H1 (cell line): Measurements from ENCODE around the gene PLCB2. TPM values are rescaled to one million over a fixed set of nuclear protein-coding genes. Genes with fewer than 3 reads are reported as not detected.

Source experiments
- BRCA1 ChIP-seq: IDR thresholded peaks from 2 replicates; pipeline ENCODE4 v1.6.1; 2012; ENCODE audit warnings: low read depth, low read length, improper control_type of control experiment
- CHD1 ChIP-seq: IDR thresholded peaks from 2 replicates; pipeline ENCODE4 v1.6.1; 2012; ENCODE audit warnings: low read depth, low read length, improper control_type of control experiment
- CHD7 ChIP-seq: fragments of 300-600 bp; sonication (generic); IDR thresholded peaks from 2 replicates; pipeline ENCODE4 v1.7.1; 2012; ENCODE audit warnings: low read length, moderate library complexity, mild to moderate bottlenecking, inconsistent platforms; ENCODE audit not compliant: insufficient replicate concordance
- E2F6 ChIP-seq: IDR thresholded peaks from 2 replicates; pipeline ENCODE4 v1.6.1; 2012; ENCODE audit warnings: inconsistent platforms
- FOSL1 ChIP-seq: IDR thresholded peaks from 2 replicates; pipeline ENCODE4 v1.6.1; 2011; ENCODE audit warnings: mild to moderate bottlenecking, low read depth, low read length, moderate library complexity; ENCODE audit not compliant: insufficient read depth
- RNF2 ChIP-seq: fragments of 200-900, 300-1000 bp; sonication (generic); IDR thresholded peaks from 2 replicates; pipeline ENCODE4 v1.7.1; 2016; ENCODE audit warnings: borderline replicate concordance, low read depth, mild to moderate bottlenecking, antibody characterized with exemption, low read length; ENCODE audit not compliant: poor library complexity, severe bottlenecking; ENCODE audit errors: missing control alignments
- SP2 ChIP-seq: IDR thresholded peaks from 2 replicates; pipeline ENCODE4 v1.6.1; 2012; ENCODE audit warnings: mild to moderate bottlenecking, low read length, inconsistent platforms
- polyA plus RNA-seq, 7 experiments: library from polyadenylated mRNA; depleted of rRNA in 3 of 7; stranded (reverse) in 5 of 7; unstranded in 2 of 7; fragments of >200 nt in 5 of 7; fragments of 200-250 nt in 2 of 7; gene quantifications; 1 replicate in 5 of 7; 2 replicates in 1 of 7; 4 replicates in 1 of 7; pipeline versions ENCODE4 v1.2.1 to v1.2.3, GENCODE V29; 2011 to 2013; ENCODE audit warnings: missing spikeins in 2 of 7, mixed read lengths in 2 of 7
- total RNA-seq: library from RNA; stranded (reverse); fragmentation: NEBNext Ultra II Directional; extraction: Animal tissue kit (Norgen Biotek cat#: 25700); gene quantifications from 2 replicates; pipeline ENCODE4 v1.2.1, GENCODE V29; 2021

The PLCB2 gene
- total and polyA plus RNA-seq, 2 of the 8 experiments (the other 6 are each of a cell fraction or from before 2014, with no cell fraction given), result 7.2 to 8.4 TPM

- no peak for TF ChIP-seq CHD7
- TF ChIP-seq SP2, result no peak
- TF ChIP-seq BRCA1, result no peak
- no peak for TF ChIP-seq CHD1
- TF ChIP-seq FOSL1, result no peak
- no peak for TF ChIP-seq E2F6
- no peak for TF ChIP-seq RNF2
These were observed 15.5 kb downstream of the PLCB2 start (continued) for GRCh38 chr15:40292246-40292645.
